ENCODE data around the gene SLC10A3.
A peak's percentile ranks its signal among the peaks of the same experiment; 100 is the strongest.

Gene SLC10A3

GRCh38 chrX:154476821-154477220, 13.6 kb downstream of the SLC10A3 start:
- TF ChIP-seq POLR2AphosphoS5 (IDR thresholded peaks at IDR 0.05; ENCODE audit: low read depth, low read length) (0 out of 2 replicates have a peak, but pooled peaks have one; percentile 42), TAF1 (IDR thresholded peaks at IDR 0.05; ENCODE audit: borderline replicate concordance, insufficient read depth, low read length) (no peak)

- no peak for TF ChIP-seq TAF1 (IDR thresholded peaks at IDR 0.05; ENCODE audit: borderline replicate concordance, insufficient read depth, low read length)
- no peak for TF ChIP-seq SIN3A (IDR thresholded peaks at IDR 0.05; ENCODE audit: borderline replicate concordance, insufficient read depth, low read length)
- no peak for TF ChIP-seq POLR2AphosphoS5 (IDR thresholded peaks at IDR 0.05; ENCODE audit: low read depth, low read length)
- no peak for TF ChIP-seq FOXP2 (optimal IDR thresholded peaks at IDR 0.05; ENCODE audit: borderline replicate concordance, extremely low read depth, extremely low read length, insufficient read depth)
- TF ChIP-seq, protein P1, sequence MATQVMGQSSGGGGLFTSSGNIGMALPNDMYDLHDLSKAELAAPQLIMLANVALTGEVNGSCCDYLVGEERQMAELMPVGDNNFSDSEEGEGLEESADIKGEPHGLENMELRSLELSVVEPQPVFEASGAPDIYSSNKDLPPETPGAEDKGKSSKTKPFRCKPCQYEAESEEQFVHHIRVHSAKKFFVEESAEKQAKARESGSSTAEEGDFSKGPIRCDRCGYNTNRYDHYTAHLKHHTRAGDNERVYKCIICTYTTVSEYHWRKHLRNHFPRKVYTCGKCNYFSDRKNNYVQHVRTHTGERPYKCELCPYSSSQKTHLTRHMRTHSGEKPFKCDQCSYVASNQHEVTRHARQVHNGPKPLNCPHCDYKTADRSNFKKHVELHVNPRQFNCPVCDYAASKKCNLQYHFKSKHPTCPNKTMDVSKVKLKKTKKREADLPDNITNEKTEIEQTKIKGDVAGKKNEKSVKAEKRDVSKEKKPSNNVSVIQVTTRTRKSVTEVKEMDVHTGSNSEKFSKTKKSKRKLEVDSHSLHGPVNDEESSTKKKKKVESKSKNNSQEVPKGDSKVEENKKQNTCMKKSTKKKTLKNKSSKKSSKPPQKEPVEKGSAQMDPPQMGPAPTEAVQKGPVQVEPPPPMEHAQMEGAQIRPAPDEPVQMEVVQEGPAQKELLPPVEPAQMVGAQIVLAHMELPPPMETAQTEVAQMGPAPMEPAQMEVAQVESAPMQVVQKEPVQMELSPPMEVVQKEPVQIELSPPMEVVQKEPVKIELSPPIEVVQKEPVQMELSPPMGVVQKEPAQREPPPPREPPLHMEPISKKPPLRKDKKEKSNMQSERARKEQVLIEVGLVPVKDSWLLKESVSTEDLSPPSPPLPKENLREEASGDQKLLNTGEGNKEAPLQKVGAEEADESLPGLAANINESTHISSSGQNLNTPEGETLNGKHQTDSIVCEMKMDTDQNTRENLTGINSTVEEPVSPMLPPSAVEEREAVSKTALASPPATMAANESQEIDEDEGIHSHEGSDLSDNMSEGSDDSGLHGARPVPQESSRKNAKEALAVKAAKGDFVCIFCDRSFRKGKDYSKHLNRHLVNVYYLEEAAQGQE (IDR thresholded peaks at IDR 0.05; ENCODE audit: insufficient read depth in 1 of 2, low read depth in 2 of 2, low read length in 2 of 2): no peak
Measured at GRCh38 chrX:154473683-154474082, 16.7 kb downstream of the SLC10A3 start.

- no peak for TF ChIP-seq SIN3A (IDR thresholded peaks at IDR 0.05; ENCODE audit: borderline replicate concordance, insufficient read depth, low read length)
Measured at GRCh38 chrX:154472685-154473632, 17.5 kb downstream of the SLC10A3 start.

DNA sequence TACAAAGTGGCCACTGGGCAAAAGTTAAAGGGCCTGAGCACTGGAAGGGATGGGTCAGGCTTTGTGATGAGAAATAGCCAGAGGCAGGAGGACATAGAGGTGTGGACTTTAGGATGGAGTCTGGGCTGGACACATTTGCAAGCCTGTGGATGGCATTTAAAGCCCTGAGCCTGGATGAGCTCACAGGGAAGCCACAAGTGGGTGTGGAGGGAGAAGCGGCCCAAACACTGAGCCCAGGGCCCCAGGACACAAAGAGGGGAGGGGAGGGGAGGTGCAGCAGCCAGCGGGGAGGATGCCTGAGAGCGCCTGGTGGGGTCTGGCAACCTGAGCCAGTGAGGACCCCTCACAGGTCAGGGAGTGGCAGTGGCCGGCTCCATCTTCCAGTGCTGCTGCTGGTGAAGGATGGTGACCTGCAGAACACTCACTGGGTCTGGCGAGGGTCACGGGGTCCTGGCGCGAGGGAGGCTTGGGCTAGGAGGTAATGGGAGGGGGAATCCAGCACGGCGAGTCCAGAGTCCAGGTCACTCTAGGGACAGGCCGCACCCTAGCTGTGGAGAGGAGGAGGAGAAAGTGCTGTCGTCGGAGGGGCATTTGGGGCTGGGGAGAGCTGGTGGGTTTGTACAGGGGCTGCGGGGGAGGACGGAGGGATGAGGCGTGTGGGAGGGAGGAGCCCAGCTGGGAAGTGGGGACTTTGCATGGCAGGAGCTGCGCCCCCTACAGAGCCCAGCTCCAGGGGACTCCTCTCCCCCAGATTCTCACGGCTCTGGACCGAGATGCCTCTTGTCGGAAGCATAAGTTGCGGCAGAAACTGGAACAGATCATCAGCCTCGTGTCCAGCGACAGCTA, 18.4 kb downstream of the SLC10A3 start:
- TF ChIP-seq FOXP2 (optimal IDR thresholded peaks at IDR 0.05; ENCODE audit: borderline replicate concordance, extremely low read depth, extremely low read length, insufficient read depth) (no peak), POLR2AphosphoS5 (IDR thresholded peaks at IDR 0.05; ENCODE audit: low read depth, low read length) (no peak), SIN3A (IDR thresholded peaks at IDR 0.05; ENCODE audit: borderline replicate concordance, insufficient read depth, low read length) (no peak), TAF1 (IDR thresholded peaks at IDR 0.05; ENCODE audit: borderline replicate concordance, insufficient read depth, low read length) (no peak)
- TF ChIP-seq, protein P1 (IDR thresholded peaks at IDR 0.05; ENCODE audit: insufficient read depth in 1 of 2, low read depth in 2 of 2, low read length in 2 of 2): no peak

GRCh38 chrX:154470914-154471568, 19.4 kb downstream of the SLC10A3 start:
- TF ChIP-seq POLR2AphosphoS5 (IDR thresholded peaks at IDR 0.05; ENCODE audit: low read depth, low read length): no peak
- TF ChIP-seq, protein P1 (IDR thresholded peaks at IDR 0.05; ENCODE audit: insufficient read depth in 1 of 2, low read depth in 2 of 2, low read length in 2 of 2): no peak
- no peak for TF ChIP-seq FOXP2 (optimal IDR thresholded peaks at IDR 0.05; ENCODE audit: borderline replicate concordance, extremely low read depth, extremely low read length, insufficient read depth)
- no peak for TF ChIP-seq TAF1 (IDR thresholded peaks at IDR 0.05; ENCODE audit: borderline replicate concordance, insufficient read depth, low read length)
- no peak for TF ChIP-seq SIN3A (IDR thresholded peaks at IDR 0.05; ENCODE audit: borderline replicate concordance, insufficient read depth, low read length)

Data from PFSK-1 (cell line).